ENCODE results near the gene CGB3.
"Not testable (repeated sequence)": the region's sequence is repeated elsewhere in the genome, so short reads cannot be mapped to it uniquely, and the experiment has no call there.

CGB3 gene

GRCh38 chr19:49042666-49043065, 18.5 kb upstream of the CGB3 start:
- not testable (repeated sequence) for DNase-seq (ENCODE audit: low spot score)

- no peak for DNase-seq (ENCODE audit: low spot score)
Observed at GRCh38 chr19:49042177-49042576, 18.0 kb upstream of the CGB3 start.

DNA sequence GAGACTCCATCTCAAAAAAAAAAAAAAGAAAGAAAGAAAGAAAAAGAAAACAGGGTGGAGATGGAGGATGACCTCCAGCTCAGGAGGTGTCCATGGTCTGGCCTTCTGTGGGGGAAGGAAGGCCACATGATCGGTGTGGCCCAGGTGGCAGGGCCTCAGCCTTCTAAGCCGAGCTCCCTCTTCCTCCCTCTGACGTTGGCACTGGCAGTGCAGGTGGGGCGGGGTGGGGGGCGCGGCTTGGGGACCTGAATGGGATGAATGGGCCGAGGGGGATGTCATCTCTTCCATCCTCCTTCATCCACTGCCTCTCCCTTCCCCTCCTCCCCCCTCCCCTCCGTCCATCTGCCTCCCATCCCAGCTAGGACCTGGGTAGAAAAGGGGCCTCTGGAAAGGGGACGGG, 15.6 kb upstream of the CGB3 start:
- not testable (repeated sequence) for DNase-seq (ENCODE audit: low spot score)

DNA sequence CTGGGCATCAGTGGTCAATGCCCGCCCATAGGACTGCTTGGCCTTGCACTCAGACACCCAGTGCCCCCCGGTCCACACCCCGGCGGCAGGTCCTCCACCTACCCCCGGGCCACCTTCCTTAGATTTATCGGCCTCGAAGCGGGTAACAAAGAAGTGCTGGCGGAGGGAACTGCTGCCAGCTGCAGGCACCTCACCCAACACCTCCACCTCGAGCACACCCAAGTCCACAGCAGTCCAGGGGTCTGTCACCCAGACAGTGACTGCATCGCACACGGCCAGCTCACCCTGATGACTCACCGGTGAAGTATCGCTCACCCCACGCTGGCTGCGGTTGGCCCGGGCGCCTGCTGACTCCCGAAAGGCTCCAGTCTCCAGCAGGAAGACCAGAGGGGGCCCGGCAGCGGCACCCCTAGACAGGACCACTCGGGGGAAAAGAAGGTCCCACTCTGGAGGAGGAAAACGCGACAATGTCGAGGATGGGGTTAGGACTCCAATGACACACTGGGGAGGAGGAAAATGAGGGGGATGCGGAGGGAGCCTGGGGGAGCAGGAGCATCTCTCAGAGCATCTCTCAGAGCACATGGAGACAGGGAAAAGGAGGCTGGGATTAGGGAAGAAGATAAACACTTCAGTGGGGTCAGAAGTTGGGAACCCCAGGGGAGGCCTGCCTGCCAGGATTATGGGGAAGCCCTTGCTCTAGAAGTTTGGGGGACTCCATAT, 14.6 kb upstream of the CGB3 start:
- not testable (repeated sequence) for DNase-seq (ENCODE audit: low spot score)

DNA sequence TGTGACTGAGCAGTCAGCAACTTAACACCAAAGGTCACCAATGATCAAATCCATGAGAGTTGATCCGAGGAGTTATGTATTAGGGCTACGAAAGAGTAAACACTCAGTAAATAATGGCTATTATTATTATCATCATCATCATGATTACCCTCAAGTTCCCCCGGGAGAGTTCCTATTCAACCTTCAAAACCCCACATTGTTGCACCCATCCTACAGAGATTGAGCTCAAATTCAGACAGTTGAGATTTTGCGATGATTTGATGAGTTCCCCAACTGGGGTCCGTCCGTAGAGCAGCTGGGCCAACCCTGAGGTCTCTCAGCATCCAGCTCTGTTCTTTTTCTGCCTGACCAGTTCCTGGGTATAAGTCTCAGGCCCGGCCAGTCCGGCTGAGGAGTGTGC, 14.0 kb upstream of the CGB3 start:
- not testable (repeated sequence) for DNase-seq (ENCODE audit: low spot score)

GRCh38 chr19:49036815-49037214, 12.7 kb upstream of the CGB3 start, which contains the start of gene CGB1:
Gene CGB1 (minus strand): TSS chr19:49036895. CDS start chr19:49036711, 184 bp downstream.
- peak; percentile 65 for DNase-seq (ENCODE audit: low spot score)

DNA sequence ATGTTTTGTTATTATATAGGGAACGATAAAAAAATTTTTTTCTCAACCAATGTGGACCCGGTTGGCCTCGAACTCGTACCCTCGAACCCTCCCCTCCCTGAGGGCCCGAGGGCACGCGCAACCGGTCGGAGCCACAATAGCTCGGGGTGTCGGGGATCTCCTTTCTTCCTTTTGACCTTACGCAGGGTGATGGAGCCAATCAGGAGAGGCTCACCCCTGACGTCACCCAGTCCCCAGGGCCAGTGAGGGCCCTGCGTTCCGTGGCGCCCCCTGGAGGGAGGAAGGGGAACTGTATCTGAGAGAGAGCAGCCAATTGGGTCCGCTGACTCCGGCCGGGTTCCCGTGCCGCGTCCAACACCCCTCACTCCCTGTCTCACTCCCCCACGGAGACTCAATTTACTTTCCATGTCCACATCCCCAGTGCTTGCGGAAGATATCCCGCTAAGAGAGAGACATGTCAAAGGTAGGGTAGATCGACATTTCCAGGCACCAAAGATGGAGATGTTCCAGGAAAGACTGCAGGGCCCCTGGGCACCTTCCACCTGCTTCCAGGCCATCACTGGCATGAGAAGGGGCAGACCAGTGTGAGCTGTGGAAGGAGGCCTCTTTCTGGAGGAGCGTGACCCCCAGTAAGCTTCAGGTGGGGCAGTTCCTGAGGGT, 7.6 kb upstream of the CGB3 start, which contains the start of gene CGB2:
Gene CGB2, plus strand, starts transcription at position 249 of the 660 bp plus-strand sequence. Its CDS starts 206 bp downstream, at position 455.
- peak; percentile 75 for DNase-seq (ENCODE audit: low spot score)

GRCh38 chr19:49030323-49030722, 6.2 kb upstream of the CGB3 start:
- not testable (repeated sequence) for DNase-seq (ENCODE audit: low spot score)

DNA sequence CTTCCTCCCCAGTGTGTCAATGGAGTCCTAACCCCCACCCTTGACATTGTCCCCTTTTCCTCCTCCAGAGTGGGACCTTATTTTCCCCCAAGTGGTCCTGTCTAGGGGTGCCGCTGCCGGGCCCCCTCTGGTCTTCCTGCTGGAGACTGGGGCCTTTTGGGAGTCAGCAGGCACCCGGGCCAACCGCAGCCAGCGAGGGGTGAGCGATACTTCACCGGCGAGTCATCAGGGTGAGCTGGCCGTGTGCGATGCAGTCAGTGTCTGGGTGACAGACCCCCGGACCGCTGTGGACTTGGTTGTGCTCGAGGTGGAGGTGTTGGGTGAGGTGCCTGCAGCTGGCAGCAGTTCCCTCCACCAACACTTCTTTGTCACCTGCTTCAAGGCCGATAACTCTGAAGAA, 5.6 kb upstream of the CGB3 start:
- not testable (repeated sequence) for DNase-seq (ENCODE audit: low spot score)

DNA sequence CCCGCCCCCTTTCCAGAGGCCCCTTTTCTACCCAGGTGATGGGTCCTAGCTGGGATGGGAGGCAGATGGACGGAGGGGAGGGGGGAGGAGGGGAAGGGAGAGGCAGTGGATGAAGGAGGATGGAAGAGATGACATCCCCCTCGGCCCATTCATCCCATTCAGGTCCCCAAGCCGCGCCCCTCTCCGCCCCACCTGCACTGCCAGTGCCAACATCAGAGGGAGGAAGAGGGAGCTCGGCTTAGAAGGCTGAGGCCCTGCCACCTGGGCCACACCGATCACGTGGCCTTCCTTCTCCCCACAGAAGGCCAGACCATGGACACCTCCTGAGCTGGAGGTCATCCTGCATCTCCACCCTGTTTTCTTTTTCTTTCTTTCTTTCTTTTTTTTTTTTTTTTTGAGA, 4.6 kb upstream of the CGB3 start:
- DNase-seq (ENCODE audit: low spot score): not testable (repeated sequence)

- not testable (repeated sequence) for DNase-seq (ENCODE audit: low spot score)
Observed at GRCh38 chr19:49025599-49025998, 1.5 kb upstream of the CGB3 start.

DNA sequence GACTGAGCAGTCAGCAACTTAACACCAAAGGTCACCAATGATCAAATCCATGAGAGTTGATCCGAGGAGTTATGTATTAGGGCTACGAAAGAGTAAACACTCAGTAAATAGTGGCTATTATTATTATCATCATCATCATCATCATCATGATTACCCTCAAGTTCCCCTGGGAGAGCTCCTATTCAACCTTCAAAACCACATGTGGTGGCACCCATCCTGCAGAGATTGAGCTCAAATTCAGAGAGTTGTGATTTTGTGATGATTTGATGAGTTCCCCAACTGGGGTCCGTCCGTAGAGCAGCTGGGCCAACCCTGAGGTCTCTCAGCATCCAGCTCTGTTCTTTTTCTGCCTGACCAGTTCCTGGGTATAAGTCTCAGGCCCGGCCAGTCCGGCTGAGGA, 955 bp upstream of the CGB3 start:
- DNase-seq (ENCODE audit: low spot score): not testable (repeated sequence)

- DNase-seq (ENCODE audit: low spot score): no peak
Observed at GRCh38 chr19:49022116-49022515, 2.0 kb downstream of the CGB3 start.

DNA sequence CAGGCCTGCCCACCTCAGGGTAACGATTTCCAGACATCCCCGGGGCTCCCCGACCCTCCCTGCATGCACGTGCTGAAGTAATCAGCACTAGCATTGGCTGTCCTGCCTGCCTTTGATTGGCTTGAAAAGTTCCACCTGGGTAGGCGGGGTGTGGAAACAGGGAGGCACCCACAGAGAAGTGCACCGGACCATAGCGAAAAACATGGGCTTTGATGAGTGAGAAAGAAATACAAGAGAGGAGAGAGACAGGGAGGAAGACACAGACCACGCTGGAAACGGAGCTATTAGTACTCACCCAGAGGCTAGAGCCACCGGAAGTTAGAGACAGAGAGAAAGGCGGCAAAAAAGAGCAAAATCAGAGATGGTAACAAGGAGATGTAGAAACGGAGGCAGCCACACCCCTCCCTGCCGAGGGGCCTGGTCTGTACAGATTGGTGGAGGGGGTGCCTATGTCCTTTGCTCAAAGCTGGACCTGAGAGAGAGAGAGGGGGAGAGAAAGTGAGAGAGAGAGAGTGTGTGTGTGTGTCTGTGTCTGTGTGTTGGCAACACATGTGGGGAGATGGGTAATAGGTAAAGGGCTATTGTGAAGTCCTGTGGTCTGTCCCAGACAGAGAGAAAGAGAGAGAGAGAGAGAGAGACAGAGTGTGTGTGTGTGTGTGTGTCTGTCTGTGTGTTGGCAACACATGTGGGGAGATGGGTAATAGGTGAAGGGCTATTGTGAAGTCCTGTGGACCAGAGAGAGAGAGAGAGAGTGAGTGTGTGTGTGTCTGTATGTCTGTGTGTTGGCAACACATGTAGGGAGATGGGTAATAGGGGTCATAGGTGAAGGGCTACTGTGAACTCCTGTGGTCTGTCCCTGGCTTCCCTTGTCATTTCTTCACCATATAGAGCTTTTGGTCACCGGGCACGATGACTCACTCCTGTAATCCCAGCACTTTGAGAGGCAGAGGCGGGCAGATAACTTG, 2.9 kb downstream of the CGB3 start:
- peak; percentile 49 for DNase-seq (ENCODE audit: low spot score)

DNA sequence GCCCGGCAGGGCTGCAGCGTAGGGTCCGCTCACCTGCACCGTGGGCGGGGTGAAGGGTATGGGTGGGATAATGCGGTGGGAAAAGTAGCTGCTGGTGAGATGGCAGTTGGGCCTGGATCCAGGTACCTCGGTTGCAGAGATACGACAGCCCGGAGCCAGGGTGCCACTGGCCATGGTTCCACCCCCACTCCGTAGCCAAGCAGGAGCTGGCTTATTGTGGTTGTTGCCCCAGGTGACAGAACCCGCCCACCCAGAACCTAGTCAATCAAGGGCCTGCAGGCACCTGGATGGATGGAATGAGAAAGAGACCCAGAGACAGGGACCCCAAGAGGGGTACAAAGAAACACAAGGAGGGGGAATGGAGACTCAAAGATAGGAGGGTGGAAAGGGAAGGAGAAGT, 3.8 kb downstream of the CGB3 start:
- DNase-seq (ENCODE audit: low spot score): peak; percentile 50

DNA sequence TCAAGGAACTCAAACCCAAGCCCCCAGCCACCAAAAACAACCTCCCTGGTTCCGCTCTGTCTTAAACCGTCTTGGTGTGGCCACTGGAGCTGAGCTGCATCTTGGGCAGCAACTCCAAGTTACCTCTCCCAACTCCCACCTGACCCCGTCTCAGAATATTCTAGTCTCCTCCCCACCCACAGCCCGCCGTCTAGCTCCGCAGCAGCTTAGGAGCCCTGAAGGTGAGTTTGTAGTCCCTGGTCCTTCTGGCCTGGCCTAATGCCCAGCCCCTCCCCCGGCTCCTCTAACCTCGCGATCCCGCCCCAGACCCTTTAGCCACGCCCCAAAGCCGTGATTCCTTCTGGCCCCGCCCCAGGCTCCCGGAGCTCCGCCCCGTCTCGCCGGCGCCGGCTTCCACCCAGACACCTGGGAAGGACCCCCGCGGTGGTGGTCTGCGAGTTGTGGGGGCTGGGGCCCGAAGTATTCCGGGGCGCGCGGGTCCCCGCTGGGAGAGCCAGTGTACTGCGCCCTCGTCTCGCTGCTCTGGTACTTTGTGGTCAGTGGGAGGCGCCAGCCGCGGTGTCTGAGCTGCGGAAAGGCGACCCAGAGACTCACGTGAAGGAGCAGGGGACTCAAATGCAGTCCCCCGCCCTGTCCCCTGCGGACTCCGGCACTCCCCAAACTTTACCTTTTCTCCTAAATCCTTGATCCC, 4.7 kb downstream of the CGB3 start:
- peak; percentile 84 for DNase-seq (ENCODE audit: low spot score)

- peak; percentile 3 for DNase-seq (ENCODE audit: low spot score)
Observed at GRCh38 chr19:49018388-49019241, 5.5 kb downstream of the CGB3 start.

- DNase-seq (ENCODE audit: low spot score): peak; percentile 85
Observed at GRCh38 chr19:49017666-49018351, 6.3 kb downstream of the CGB3 start.

GRCh38 chr19:49017041-49017665, 7.0 kb downstream of the CGB3 start, which contains the start of gene LHB:
Gene LHB (minus strand): TSS chr19:49017091. CDS start chr19:49017081, 10 bp downstream.
- peak; percentile 19 for DNase-seq (ENCODE audit: low spot score)
